Endothelial cell of umbilical vein (primary cell): ENCODE data around the gene ENPP3.

ENCODE experiments used
- EZH2 ChIP-seq: IDR thresholded peaks from 2 replicates; pipeline ENCODE4 v1.6.1; 2012; ENCODE audit warnings: borderline replicate concordance, low read depth, mild to moderate bottlenecking, moderate library complexity, low read length, inconsistent platforms; ENCODE audit not compliant: severe bottlenecking
- GATA2 ChIP-seq: IDR thresholded peaks from 2 replicates; pipeline ENCODE4 v1.7.0; 2011; ENCODE audit warnings: low read depth, mild to moderate bottlenecking, moderate library complexity, mixed read lengths, low read length; ENCODE audit not compliant: insufficient read length, insufficient read depth
- JUN ChIP-seq: IDR thresholded peaks from 2 replicates; pipeline ENCODE4 v1.6.1; 2011; ENCODE audit warnings: borderline replicate concordance, low read depth; ENCODE audit not compliant: insufficient read length, insufficient read depth
- POLR2A ChIP-seq: IDR thresholded peaks from 2 replicates; pipeline ENCODE4 v1.6.1; 2012; ENCODE audit warnings: low read depth, mild to moderate bottlenecking, control low read depth, low read length
- POLR2AphosphoS5 ChIP-seq: IDR thresholded peaks from 2 replicates; pipeline ENCODE4 v1.6.1; 2012; ENCODE audit warnings: low read depth, mild to moderate bottlenecking, control low read depth, low read length, moderate library complexity; ENCODE audit not compliant: insufficient read depth
- TF ChIP-seq, protein P1 (sequence below), 2 donors: IDR thresholded peaks; 1 replicate in 1 of 2; 2 replicates in 1 of 2; pipeline ENCODE4 v1.5.1; 2011; ENCODE audit warnings: low read length in 2 of 2, mild to moderate bottlenecking in 2 of 2, moderate library complexity in 2 of 2, control low read depth in 1 of 2, inconsistent platforms in 1 of 2, low read depth in 1 of 2; ENCODE audit not compliant: insufficient read depth in 1 of 2; ENCODE audit errors: extremely low read depth in 1 of 2

DNA sequence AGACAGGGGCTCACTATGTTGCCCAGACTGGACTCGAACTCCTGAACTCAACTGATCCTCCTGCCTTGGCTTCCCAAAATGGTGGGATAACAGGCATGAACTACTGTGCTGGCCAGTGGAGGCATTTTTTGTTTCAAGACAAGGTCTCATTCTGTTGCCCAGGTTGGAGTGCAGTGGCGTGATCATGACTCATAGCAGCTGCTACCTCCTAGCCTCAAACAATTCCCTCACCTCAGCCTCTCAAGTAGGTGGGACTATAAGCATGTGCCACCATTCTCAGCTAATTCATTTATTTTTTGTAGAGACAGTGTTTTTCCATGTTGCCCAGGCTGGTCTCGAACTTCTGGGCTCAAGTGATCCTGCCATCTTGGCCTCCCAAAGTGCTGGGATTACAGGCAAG, 17.2 kb downstream of the ENPP3 start:
- TF ChIP-seq, protein P1, sequence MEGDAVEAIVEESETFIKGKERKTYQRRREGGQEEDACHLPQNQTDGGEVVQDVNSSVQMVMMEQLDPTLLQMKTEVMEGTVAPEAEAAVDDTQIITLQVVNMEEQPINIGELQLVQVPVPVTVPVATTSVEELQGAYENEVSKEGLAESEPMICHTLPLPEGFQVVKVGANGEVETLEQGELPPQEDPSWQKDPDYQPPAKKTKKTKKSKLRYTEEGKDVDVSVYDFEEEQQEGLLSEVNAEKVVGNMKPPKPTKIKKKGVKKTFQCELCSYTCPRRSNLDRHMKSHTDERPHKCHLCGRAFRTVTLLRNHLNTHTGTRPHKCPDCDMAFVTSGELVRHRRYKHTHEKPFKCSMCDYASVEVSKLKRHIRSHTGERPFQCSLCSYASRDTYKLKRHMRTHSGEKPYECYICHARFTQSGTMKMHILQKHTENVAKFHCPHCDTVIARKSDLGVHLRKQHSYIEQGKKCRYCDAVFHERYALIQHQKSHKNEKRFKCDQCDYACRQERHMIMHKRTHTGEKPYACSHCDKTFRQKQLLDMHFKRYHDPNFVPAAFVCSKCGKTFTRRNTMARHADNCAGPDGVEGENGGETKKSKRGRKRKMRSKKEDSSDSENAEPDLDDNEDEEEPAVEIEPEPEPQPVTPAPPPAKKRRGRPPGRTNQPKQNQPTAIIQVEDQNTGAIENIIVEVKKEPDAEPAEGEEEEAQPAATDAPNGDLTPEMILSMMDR (IDR thresholded peaks at IDR 0.05; ENCODE audit: extremely low read depth in 1 of 2, insufficient read depth in 1 of 2, low read depth in 1 of 2, low read length in 2 of 2): no peak
- TF ChIP-seq EZH2: no peak
- no peak for TF ChIP-seq POLR2A
- TF ChIP-seq JUN: no peak
- no peak for TF ChIP-seq GATA2
- no peak for TF ChIP-seq POLR2AphosphoS5
